HepG2 (cell line): Measurements from ENCODE around the gene ANKRD1. TPM values are rescaled to one million over a fixed set of nuclear protein-coding genes. Genes with fewer than 3 reads are reported as not detected.

Source experiments
- JDP2 ChIP-seq: sonication (generic); formaldehyde crosslinking; IDR thresholded peaks from 2 replicates; pipeline ENCODE4 v1.8.1; 2022; ENCODE audit warnings: missing genetic modification reagents, borderline replicate concordance
- PLSCR1 ChIP-seq: sonication (generic); formaldehyde crosslinking; IDR thresholded peaks from 2 replicates; pipeline ENCODE4 v1.5.0; 2020; ENCODE audit warnings: missing genetic modification reagents, mild to moderate bottlenecking, borderline replicate concordance
- SMAD1 ChIP-seq: sonication (generic); formaldehyde crosslinking; IDR thresholded peaks from 2 replicates; pipeline ENCODE4 v1.4.0; 2020; ENCODE audit warnings: missing genetic modification reagents, low read depth, mild to moderate bottlenecking, borderline replicate concordance
- ZNF703 ChIP-seq: sonication (generic); formaldehyde crosslinking; IDR thresholded peaks from 2 replicates; pipeline ENCODE4 v1.5.1; 2020; ENCODE audit warnings: missing genetic modification reagents, mild to moderate bottlenecking, moderate library complexity, borderline replicate concordance
- polyA plus RNA-seq, 8 experiments: library from polyadenylated mRNA; depleted of rRNA in 3 of 8; stranded (reverse) in 7 of 8; unstranded in 1 of 8; fragments of >200 nt; fragmentation: Illumina TruSeq in 4 of 8; extraction: Trizol in 4 of 8; gene quantifications; 2 replicates each; pipeline versions ENCODE4 v1.2.1 to v1.2.3, GENCODE V29; 2011 to 2016; ENCODE audit warnings: low read depth in 4 of 8, missing spikeins in 1 of 8, mixed read lengths in 1 of 8; ENCODE audit not compliant: insufficient read depth in 1 of 8
- total RNA-seq, 5 experiments: library from RNA; depleted of rRNA; stranded (reverse); fragments of >200 nt; fragmentation: Illumina TruSeq; extraction: Trizol; gene quantifications; 2 replicates each; pipeline ENCODE4 v1.2.3, GENCODE V29; 2016; ENCODE audit warnings: low read depth in 1 of 5
- TF ChIP-seq, protein P1 (sequence below): sonication (generic); formaldehyde crosslinking; IDR thresholded peaks from 2 replicates; pipeline ENCODE4 v1.9.0; 2021; ENCODE audit warnings: mild to moderate bottlenecking, missing genetic modification reagents
- TF ChIP-seq, protein P2 (sequence below): sonication (generic); formaldehyde crosslinking; IDR thresholded peaks from 2 replicates; pipeline ENCODE4 v1.5.0; 2020; ENCODE audit warnings: mild to moderate bottlenecking, missing genetic modification reagents

ANKRD1 gene
- total and polyA plus RNA-seq, 2 of the 13 experiments (the other 11 are each of a cell fraction or from before 2014, with no cell fraction given), result 19.4 to 41.8 TPM

- TF ChIP-seq, protein P1, sequence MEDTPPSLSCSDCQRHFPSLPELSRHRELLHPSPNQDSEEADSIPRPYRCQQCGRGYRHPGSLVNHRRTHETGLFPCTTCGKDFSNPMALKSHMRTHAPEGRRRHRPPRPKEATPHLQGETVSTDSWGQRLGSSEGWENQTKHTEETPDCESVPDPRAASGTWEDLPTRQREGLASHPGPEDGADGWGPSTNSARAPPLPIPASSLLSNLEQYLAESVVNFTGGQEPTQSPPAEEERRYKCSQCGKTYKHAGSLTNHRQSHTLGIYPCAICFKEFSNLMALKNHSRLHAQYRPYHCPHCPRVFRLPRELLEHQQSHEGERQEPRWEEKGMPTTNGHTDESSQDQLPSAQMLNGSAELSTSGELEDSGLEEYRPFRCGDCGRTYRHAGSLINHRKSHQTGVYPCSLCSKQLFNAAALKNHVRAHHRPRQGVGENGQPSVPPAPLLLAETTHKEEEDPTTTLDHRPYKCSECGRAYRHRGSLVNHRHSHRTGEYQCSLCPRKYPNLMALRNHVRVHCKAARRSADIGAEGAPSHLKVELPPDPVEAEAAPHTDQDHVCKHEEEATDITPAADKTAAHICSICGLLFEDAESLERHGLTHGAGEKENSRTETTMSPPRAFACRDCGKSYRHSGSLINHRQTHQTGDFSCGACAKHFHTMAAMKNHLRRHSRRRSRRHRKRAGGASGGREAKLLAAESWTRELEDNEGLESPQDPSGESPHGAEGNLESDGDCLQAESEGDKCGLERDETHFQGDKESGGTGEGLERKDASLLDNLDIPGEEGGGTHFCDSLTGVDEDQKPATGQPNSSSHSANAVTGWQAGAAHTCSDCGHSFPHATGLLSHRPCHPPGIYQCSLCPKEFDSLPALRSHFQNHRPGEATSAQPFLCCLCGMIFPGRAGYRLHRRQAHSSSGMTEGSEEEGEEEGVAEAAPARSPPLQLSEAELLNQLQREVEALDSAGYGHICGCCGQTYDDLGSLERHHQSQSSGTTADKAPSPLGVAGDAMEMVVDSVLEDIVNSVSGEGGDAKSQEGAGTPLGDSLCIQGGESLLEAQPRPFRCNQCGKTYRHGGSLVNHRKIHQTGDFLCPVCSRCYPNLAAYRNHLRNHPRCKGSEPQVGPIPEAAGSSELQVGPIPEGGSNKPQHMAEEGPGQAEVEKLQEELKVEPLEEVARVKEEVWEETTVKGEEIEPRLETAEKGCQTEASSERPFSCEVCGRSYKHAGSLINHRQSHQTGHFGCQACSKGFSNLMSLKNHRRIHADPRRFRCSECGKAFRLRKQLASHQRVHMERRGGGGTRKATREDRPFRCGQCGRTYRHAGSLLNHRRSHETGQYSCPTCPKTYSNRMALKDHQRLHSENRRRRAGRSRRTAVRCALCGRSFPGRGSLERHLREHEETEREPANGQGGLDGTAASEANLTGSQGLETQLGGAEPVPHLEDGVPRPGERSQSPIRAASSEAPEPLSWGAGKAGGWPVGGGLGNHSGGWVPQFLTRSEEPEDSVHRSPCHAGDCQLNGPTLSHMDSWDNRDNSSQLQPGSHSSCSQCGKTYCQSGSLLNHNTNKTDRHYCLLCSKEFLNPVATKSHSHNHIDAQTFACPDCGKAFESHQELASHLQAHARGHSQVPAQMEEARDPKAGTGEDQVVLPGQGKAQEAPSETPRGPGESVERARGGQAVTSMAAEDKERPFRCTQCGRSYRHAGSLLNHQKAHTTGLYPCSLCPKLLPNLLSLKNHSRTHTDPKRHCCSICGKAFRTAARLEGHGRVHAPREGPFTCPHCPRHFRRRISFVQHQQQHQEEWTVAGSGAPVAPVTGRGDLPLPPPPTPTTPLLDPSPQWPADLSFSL (CRISPR knock-in tag), result no peak
- no peak for TF ChIP-seq PLSCR1
- TF ChIP-seq SMAD1 (CRISPR knock-in tag), result no peak
- TF ChIP-seq, protein P2, sequence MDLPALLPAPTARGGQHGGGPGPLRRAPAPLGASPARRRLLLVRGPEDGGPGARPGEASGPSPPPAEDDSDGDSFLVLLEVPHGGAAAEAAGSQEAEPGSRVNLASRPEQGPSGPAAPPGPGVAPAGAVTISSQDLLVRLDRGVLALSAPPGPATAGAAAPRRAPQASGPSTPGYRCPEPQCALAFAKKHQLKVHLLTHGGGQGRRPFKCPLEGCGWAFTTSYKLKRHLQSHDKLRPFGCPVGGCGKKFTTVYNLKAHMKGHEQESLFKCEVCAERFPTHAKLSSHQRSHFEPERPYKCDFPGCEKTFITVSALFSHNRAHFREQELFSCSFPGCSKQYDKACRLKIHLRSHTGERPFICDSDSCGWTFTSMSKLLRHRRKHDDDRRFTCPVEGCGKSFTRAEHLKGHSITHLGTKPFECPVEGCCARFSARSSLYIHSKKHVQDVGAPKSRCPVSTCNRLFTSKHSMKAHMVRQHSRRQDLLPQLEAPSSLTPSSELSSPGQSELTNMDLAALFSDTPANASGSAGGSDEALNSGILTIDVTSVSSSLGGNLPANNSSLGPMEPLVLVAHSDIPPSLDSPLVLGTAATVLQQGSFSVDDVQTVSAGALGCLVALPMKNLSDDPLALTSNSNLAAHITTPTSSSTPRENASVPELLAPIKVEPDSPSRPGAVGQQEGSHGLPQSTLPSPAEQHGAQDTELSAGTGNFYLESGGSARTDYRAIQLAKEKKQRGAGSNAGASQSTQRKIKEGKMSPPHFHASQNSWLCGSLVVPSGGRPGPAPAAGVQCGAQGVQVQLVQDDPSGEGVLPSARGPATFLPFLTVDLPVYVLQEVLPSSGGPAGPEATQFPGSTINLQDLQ (CRISPR knock-in tag), result no peak
- TF ChIP-seq ZNF703 (CRISPR knock-in tag), result no peak
- TF ChIP-seq JDP2, result no peak
Measured at GRCh38 chr10:90921906-90922305, 1.0 kb upstream of the ANKRD1 start (continued).
